HepG2 (cell line): ENCODE results near the gene R3HDM4. TPM values are rescaled to one million over a fixed set of nuclear protein-coding genes. Genes with fewer than 3 reads are reported as not detected.

Source experiments
- AHDC1 ChIP-seq: sonication (generic); formaldehyde crosslinking; IDR thresholded peaks from 2 replicates; pipeline ENCODE4 v1.5.1; 2020; ENCODE audit warnings: mild to moderate bottlenecking, missing genetic modification reagents, borderline replicate concordance
- E2F5 ChIP-seq: sonication (generic); formaldehyde crosslinking; conservative IDR thresholded peaks from 2 replicates; pipeline ENCODE4 v1.4.0; 2020; ENCODE audit warnings: missing genetic modification reagents
- FOSL1 ChIP-seq: sonication (generic); formaldehyde crosslinking; IDR thresholded peaks from 2 replicates; pipeline ENCODE4 v1.9.0; 2021; ENCODE audit warnings: missing genetic modification reagents, borderline replicate concordance
- GMEB2 ChIP-seq: IDR thresholded peaks from 2 replicates; pipeline ENCODE4 v1.6.1; 2016; ENCODE audit warnings: missing biosample characterization, missing genetic modification reagents, low read depth
- MED13 ChIP-seq: sonication (generic); formaldehyde crosslinking; IDR thresholded peaks from 2 replicates; pipeline ENCODE4 v1.5.0; 2020; ENCODE audit warnings: missing genetic modification reagents
- PHF5A ChIP-seq: IDR thresholded peaks from one replicate; pipeline ENCODE4 v1.6.1; 2018; ENCODE audit warnings: low read depth, missing genetic modification reagents; ENCODE audit not compliant: unreplicated experiment
- RFXANK ChIP-seq: IDR thresholded peaks from 2 replicates; pipeline ENCODE4 v1.6.1; 2016
- TCF7 ChIP-seq: sonication (generic); IDR thresholded peaks from 2 replicates; pipeline ENCODE4 v1.6.1; 2016; ENCODE audit warnings: antibody characterized with exemption, low read depth
- ZBTB21 ChIP-seq: sonication (generic); formaldehyde crosslinking; IDR thresholded peaks from 2 replicates; pipeline ENCODE4 v1.4.0; 2020; ENCODE audit warnings: missing genetic modification reagents
- ZFP91 ChIP-seq: sonication (generic); formaldehyde crosslinking; IDR thresholded peaks from 2 replicates; pipeline ENCODE4 v1.9.0; 2022; ENCODE audit warnings: missing genetic modification reagents, mild to moderate bottlenecking, borderline replicate concordance
- ZNF33B ChIP-seq: sonication (generic); formaldehyde crosslinking; IDR thresholded peaks from 2 replicates; pipeline ENCODE4 v1.5.1; 2020; ENCODE audit warnings: mild to moderate bottlenecking, missing genetic modification reagents
- ZNF549 ChIP-seq: sonication (generic); formaldehyde crosslinking; IDR thresholded peaks from 2 replicates; pipeline ENCODE4 v1.5.0; 2020; ENCODE audit warnings: missing genetic modification reagents
- ZNF609 ChIP-seq: sonication (generic); formaldehyde crosslinking; IDR thresholded peaks from 2 replicates; pipeline ENCODE4 v1.4.0; 2020; ENCODE audit warnings: mild to moderate bottlenecking, missing genetic modification reagents, borderline replicate concordance
- ZNF891 ChIP-seq: sonication (generic); formaldehyde crosslinking; IDR thresholded peaks from 2 replicates; pipeline ENCODE4 v1.5.0; 2020; ENCODE audit warnings: mild to moderate bottlenecking, missing genetic modification reagents
- polyA plus RNA-seq, 8 experiments: library from polyadenylated mRNA; depleted of rRNA in 3 of 8; stranded (reverse) in 7 of 8; unstranded in 1 of 8; fragments of >200 nt; fragmentation: Illumina TruSeq in 4 of 8; extraction: Trizol in 4 of 8; gene quantifications; 2 replicates each; pipeline versions ENCODE4 v1.2.1 to v1.2.3, GENCODE V29; 2011 to 2016; ENCODE audit warnings: low read depth in 4 of 8, missing spikeins in 1 of 8, mixed read lengths in 1 of 8; ENCODE audit not compliant: insufficient read depth in 1 of 8
- total RNA-seq, 5 experiments: library from RNA; depleted of rRNA; stranded (reverse); fragments of >200 nt; fragmentation: Illumina TruSeq; extraction: Trizol; gene quantifications; 2 replicates each; pipeline ENCODE4 v1.2.3, GENCODE V29; 2016; ENCODE audit warnings: low read depth in 1 of 5

R3HDM4 gene
- total and polyA plus RNA-seq, 2 of the 13 experiments (the other 11 are each of a cell fraction or from before 2014, with no cell fraction given), result 26.2 to 26.9 TPM

- TF ChIP-seq AHDC1, result 0 out of 2 replicates have a peak, but pooled peaks have one; percentile 66
- peak; percentile 86 for TF ChIP-seq ZNF609 (CRISPR knock-in tag)
- TF ChIP-seq GMEB2 (CRISPR knock-in tag), result no peak
- peak; percentile 41; the same call in 1 of the 2 replicates for TF ChIP-seq ZNF33B
- TF ChIP-seq TCF7, result peak; percentile 91
- TF ChIP-seq ZNF891 (CRISPR knock-in tag), result no peak
- no peak for TF ChIP-seq E2F5
- TF ChIP-seq ZBTB21, result no peak
- TF ChIP-seq MED13 (CRISPR knock-in tag), result peak; percentile 97
- no peak for TF ChIP-seq ZNF549 (CRISPR knock-in tag)
- TF ChIP-seq FOSL1 (CRISPR knock-in tag), result no peak
- TF ChIP-seq PHF5A (CRISPR knock-in tag), result peak; percentile 75
- no peak for TF ChIP-seq RFXANK
- peak; percentile 92 for TF ChIP-seq ZFP91 (CRISPR knock-in tag)
Measured at GRCh38 chr19:952680-953444, 39.8 kb upstream of the R3HDM4 start (continued).
